GM12872 (cell line): ENCODE data around the gene FHL2.

ENCODE experiments used
- CTCF ChIP-seq: IDR thresholded peaks from 3 replicates; pipeline ENCODE4 v1.5.1; 2011; ENCODE audit warnings: low read depth, mild to moderate bottlenecking, low read length, moderate library complexity; ENCODE audit not compliant: insufficient read depth

The FHL2 gene

GRCh38 chr2:105379741-105380186, 19.1 kb downstream of the FHL2 start:
- no peak for TF ChIP-seq CTCF

GRCh38 chr2:105378921-105379383, 19.9 kb downstream of the FHL2 start:
- TF ChIP-seq CTCF = no peak

- TF ChIP-seq CTCF = no peak
These were observed 20.5 kb downstream of the FHL2 start for GRCh38 chr2:105378276-105378840.

GRCh38 chr2:105377871-105378270, 21.0 kb downstream of the FHL2 start:
- no peak for TF ChIP-seq CTCF

- TF ChIP-seq CTCF = no peak
These were observed 22.0 kb downstream of the FHL2 start for GRCh38 chr2:105376789-105377240.

GRCh38 chr2:105376010-105376409, 22.8 kb downstream of the FHL2 start:
- no peak for TF ChIP-seq CTCF

GRCh38 chr2:105375001-105375561, 23.8 kb downstream of the FHL2 start:
- no peak for TF ChIP-seq CTCF
